GM12865 (cell line): ENCODE measurements around the gene WDR46.

ENCODE experiments used
- DNase-seq: peaks from one replicate; pipeline ENCODE4 v3.0.0; 2010; ENCODE audit warnings: low read depth
- H3K4me3 ChIP-seq: 2 replicates; pipeline ENCODE4 v1.5.1; 2011; ENCODE audit warnings: mild to moderate bottlenecking, low read depth, low read length, control low read depth
- TF ChIP-seq, protein P1 (sequence below): IDR thresholded peaks from 2 replicates; pipeline ENCODE4 v1.5.1; 2011; ENCODE audit warnings: low read length, control low read depth, low read depth, inconsistent platforms; ENCODE audit not compliant: insufficient read depth; ENCODE audit errors: missing control alignments

WDR46 gene

DNA sequence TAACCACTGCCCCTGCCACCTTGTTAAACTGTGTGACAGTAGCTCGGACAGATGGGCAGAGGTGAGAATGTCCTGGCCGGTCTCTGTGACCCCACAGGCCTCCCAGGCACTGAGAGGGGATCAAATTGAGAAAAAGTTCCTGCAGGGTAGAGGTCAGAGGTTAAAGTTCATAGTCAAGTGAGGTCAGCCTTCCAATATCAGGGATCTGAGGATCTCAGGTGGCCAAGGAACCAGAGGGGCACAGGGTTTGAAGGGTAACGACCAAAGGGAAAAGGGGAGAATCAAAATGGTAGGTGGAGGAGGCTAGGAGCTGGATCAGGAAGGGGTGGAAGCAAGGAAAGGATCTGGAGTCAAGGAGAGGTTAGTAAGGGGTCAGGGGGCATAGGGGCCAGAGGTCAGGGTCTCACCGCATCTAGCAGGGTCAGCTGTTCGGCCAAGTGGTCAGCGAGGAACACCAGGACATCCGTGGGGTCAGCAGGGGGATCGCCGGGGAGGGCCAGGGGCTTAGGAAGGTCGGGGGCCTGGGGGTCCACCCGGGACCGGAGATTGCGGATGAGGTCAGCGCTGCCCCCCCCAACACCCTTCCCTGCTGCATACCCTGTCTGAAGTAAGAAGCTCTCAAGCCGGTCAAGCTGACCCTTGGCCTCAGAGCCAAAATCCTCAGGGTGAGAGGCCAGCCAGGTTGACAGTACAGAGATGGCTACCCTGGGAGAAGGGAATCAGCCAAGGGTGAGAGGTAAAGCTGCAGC lies 6.8 kb upstream of the WDR46 start:
- H3K4me3 ChIP-seq = no peak overlapping the region
- no peak for DNase-seq
- TF ChIP-seq, protein P1, sequence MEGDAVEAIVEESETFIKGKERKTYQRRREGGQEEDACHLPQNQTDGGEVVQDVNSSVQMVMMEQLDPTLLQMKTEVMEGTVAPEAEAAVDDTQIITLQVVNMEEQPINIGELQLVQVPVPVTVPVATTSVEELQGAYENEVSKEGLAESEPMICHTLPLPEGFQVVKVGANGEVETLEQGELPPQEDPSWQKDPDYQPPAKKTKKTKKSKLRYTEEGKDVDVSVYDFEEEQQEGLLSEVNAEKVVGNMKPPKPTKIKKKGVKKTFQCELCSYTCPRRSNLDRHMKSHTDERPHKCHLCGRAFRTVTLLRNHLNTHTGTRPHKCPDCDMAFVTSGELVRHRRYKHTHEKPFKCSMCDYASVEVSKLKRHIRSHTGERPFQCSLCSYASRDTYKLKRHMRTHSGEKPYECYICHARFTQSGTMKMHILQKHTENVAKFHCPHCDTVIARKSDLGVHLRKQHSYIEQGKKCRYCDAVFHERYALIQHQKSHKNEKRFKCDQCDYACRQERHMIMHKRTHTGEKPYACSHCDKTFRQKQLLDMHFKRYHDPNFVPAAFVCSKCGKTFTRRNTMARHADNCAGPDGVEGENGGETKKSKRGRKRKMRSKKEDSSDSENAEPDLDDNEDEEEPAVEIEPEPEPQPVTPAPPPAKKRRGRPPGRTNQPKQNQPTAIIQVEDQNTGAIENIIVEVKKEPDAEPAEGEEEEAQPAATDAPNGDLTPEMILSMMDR = no peak

DNA sequence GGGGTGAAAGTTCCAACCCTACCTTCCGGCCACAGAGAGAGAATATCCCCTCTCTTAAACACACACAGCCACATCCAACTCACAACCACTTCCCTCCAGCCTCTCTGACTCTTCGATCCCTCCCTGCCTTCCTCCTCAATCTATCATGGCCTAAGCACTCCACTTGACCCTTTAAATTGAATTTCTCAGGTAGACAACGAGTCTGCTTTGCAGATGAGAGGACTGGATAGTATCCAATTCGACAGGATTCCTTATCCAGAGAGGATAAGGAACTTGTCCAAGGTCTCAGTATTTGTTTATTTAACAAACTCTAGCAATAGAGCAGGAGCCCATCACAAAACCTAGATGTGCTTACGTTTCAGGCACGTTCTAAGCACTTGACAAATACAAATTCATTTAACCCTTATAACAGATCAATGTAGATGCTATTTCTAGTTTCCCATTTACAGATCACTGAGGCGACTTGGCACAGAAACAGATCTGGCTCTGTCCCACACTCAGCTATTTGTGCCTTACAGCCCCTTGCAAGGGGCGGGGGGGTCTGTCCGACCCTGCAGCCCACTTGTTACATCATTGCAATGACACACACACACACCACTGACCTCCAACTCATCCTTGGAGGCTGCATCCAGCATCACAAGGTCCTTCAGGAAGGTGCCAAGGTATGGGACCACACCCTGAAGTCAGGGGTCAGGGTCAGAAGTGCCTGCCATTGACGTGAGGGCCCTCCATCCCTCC lies 5.2 kb upstream of the WDR46 start:
- H3K4me3 ChIP-seq = no peak overlapping the region
- TF ChIP-seq, protein P1 = no peak
- no peak for DNase-seq

DNA sequence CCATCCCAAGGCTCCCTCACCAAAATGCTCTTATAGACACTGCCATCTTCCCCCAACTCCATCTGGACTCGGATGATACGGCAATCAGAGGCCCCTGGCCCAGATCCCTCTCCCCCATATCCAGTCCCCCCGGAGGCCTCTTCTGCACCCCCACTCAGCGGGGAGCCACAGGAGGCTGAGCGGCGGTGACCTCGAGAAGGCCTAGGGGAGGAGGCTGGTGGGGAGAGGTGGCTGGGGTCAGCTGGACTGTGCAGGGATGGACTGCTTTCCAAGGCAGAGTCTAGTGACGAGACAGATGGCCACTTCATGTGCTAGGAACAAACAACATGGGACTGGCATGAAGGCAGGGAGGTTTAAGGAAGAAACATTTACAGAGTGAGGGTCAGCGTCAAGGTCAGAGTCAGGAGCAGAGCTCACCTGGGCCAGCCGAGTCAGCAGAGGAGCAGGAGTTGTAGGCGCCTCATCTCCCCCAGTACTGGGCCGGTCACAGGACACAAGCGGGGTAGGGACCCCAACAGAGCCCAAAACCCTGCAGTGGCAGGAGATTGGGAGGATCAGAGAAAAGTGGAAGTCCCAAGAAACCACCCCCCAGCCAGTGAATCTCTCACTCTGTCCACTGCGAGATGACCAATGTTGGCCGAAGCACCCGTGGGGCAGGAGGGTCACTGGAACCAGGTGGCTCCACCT lies 4.1 kb upstream of the WDR46 start:
- H3K4me3 ChIP-seq = no peak overlapping the region
- TF ChIP-seq, protein P1 = no peak
- DNase-seq = no peak

DNA sequence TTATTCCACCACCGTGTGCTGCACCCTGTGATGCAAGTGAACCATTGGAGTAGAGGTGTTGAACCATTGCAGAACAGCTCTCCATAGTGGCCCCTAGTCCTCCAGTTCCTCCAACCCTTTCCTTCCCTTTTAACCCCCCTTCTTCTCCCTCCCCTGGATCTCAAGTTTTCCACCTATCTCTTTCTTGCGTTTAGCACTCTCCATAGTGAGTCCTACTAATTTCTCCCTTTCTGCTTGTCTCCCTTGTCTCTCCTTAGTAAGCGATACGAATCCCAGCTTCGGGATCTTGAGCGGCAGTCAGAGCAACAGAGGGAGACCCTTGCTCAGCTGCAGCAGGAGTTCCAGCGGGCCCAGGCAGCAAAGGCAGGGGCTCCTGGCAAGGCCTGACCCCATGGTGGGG lies 1.4 kb upstream of the WDR46 start:
- H3K4me3 ChIP-seq = peak overlapping the region; percentile 79
- DNase-seq = no peak
- TF ChIP-seq, protein P1 = no peak

DNA sequence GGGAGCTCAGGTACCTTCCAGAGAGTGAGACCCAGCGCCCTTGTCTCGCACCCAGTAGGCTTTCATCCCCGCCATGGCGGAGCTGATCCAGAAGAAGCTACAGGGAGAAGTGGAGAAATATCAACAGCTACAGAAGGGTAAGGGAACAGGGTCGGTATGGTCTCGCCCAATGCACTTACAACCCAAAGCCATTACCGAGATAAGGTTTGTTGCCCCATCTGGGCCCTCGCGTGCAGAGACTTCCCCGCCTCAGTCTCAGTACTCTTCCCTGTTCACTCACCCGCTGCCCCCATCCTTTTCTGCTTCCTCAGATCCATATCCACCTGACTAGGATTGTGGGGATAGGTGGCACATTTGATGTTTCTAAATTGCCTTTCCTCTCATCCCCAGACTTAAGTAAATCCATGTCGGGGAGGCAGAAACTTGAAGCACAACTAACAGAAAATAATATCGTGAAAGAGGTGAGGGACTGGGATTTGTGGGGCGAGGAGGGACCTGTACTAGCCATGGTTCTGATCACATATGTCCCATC lies 811 bp upstream of the WDR46 start:
- DNase-seq = no peak
- H3K4me3 ChIP-seq = peak overlapping the region; percentile 79
- TF ChIP-seq, protein P1 = no peak

DNA sequence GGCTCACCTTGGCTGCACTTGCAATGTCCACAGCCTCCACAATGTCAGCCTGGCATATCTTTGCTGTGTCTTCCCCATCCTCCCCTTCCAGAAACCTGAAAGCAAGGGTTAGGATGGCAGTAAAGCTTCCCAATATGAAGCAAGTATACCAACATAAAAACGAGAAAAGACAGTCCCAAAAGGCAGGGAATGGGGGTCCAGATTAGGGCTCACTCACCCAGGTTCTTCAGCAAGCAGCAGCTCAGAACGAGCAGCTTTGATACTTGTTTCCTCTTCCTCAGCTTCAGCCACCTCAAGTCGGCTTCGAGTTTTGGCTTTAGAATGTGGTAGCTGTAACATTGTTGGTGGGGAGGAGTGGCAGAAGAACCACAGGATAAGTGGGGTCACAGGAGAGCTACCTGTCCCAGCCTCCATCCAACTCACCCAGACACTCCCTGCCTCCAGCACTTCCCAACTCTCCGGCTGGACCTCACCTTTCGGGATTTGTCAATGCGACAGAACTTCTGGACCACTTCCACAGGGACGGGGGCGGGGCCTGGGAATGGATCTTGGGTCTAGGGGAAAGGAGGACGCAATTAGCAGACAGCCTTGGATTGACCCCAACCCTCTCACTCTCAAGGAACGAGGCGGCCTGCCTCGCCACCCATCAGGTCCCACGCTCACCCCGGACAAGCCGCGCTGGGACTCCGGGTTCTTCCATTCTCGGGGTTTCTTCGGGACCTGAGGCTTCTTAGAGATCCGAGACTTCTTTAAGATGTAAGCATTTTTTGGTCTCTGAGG lies 708 bp downstream of the WDR46 start:
- TF ChIP-seq, protein P1 = no peak
- DNase-seq = no peak

More for the DNA sequence above, 708 bp downstream of the WDR46 start:
- peak overlapping the region; percentile 79 for H3K4me3 ChIP-seq
